IMR-90 (cell line): ENCODE measurements around the gene MAP3K3. TPM values are rescaled to one million over a fixed set of nuclear protein-coding genes. Genes with fewer than 3 reads are reported as not detected.

Source experiments
- ATAC-seq: fragments of 200-7000 bp; cut with Tn5 transposase; 2 replicates; pipeline ENCODE4 v1.9.1; 2020; ENCODE audit warnings: low read depth, mild to moderate bottlenecking, moderate library complexity
- BruUV-seq: library from RNA; stranded (reverse); fragments of 400-500 nt; replicated peaks from 2 replicates; lab custom pipeline; 2021; lab: Mats Ljungman, UMichigan
- CTCF ChIA-PET: fragments of 300-600 bp; formaldehyde crosslinking; extraction: SDS; loops from one replicate; lab custom pipeline; 2021; ENCODE audit warnings: antibody characterized with exemption; lab: Yijun Ruan, JAX
- POLR2A ChIA-PET: fragments of 300-600 bp; sonication (Branson Sonifier 250); formaldehyde crosslinking; loops from one replicate; lab custom pipeline; 2022; ENCODE audit warnings: antibody characterized with exemption; ENCODE audit not compliant: unreplicated experiment; lab: Charles Lee
- DNase-seq: peaks from one replicate; pipeline ENCODE4 v3.0.0; 2013
- H2AFZ ChIP-seq: replicated peaks from 2 replicates; pipeline ENCODE3; 2013; ENCODE audit warnings: low read length, mild to moderate bottlenecking; ENCODE audit not compliant: poor library complexity
- H2AK5ac ChIP-seq: 2 replicates; pipeline ENCODE4 v1.6.1; 2013; ENCODE audit warnings: low read depth, low read length, inconsistent platforms
- H2AK9ac ChIP-seq: replicated peaks from 2 replicates; pipeline ENCODE3; 2013; ENCODE audit warnings: mild to moderate bottlenecking, low read depth, low read length, moderate library complexity; ENCODE audit not compliant: poor library complexity
- H2BK120ac ChIP-seq: 2 replicates; pipeline ENCODE4 v1.6.1; 2013; ENCODE audit warnings: low read depth, low read length, inconsistent platforms
- H2BK15ac ChIP-seq: 3 replicates; pipeline ENCODE4 v1.6.1; 2013; ENCODE audit warnings: low read depth, low read length, inconsistent platforms
- H2BK20ac ChIP-seq: 2 replicates; pipeline ENCODE4 v1.6.1; 2013; ENCODE audit warnings: low read depth, mild to moderate bottlenecking, inconsistent platforms, low read length, moderate library complexity
- H2BK5ac ChIP-seq: 2 replicates; pipeline ENCODE4 v1.6.1; 2013; ENCODE audit warnings: mild to moderate bottlenecking, low read depth, low read length, inconsistent platforms; ENCODE audit not compliant: poor library complexity, severe bottlenecking
- H3K14ac ChIP-seq: replicated peaks from 2 replicates; pipeline ENCODE4 v1.6.1; 2013; ENCODE audit warnings: low read depth, low read length, inconsistent platforms
- H3K18ac ChIP-seq: 2 replicates; pipeline ENCODE4 v1.6.1; 2013; ENCODE audit warnings: low read depth, low read length, control low read depth
- H3K23ac ChIP-seq: 2 replicates; pipeline ENCODE4 v1.6.1; 2013; ENCODE audit warnings: low read depth, low read length, inconsistent platforms
- H3K27ac ChIP-seq: 2 replicates; pipeline ENCODE4 v1.5.1; 2013; ENCODE audit warnings: mild to moderate bottlenecking, control low read depth, low read length; ENCODE audit not compliant: insufficient read depth
- H3K27me3 ChIP-seq: 2 replicates; pipeline ENCODE4 v1.6.1; 2013; ENCODE audit warnings: low read length; ENCODE audit not compliant: control insufficient read depth, insufficient read depth
- H3K36me3 ChIP-seq: 2 replicates; pipeline ENCODE4 v1.6.1; 2013; ENCODE audit warnings: low read length, mixed read lengths; ENCODE audit not compliant: control insufficient read depth, insufficient read depth
- H3K4ac ChIP-seq: 2 replicates; pipeline ENCODE4 v1.6.1; 2013; ENCODE audit warnings: low read depth, low read length, inconsistent platforms
- H3K4me1 ChIP-seq: 2 replicates; pipeline ENCODE4 v1.6.1; 2013; ENCODE audit warnings: low read length, mixed read lengths; ENCODE audit not compliant: control insufficient read depth, insufficient read depth
- H3K4me2 ChIP-seq: 2 replicates; pipeline ENCODE4 v1.6.1; 2013; ENCODE audit warnings: low read depth, mild to moderate bottlenecking, control low read depth, low read length, moderate library complexity
- H3K4me3 ChIP-seq: 2 replicates; pipeline ENCODE4 v1.5.1; 2013; ENCODE audit warnings: low read depth, mild to moderate bottlenecking, control low read depth, low read length, moderate library complexity; ENCODE audit not compliant: insufficient read depth
- H3K56ac ChIP-seq: 2 replicates; pipeline ENCODE4 v1.6.1; 2013; ENCODE audit warnings: low read length, inconsistent platforms; ENCODE audit not compliant: insufficient read depth; ENCODE audit errors: extremely low read depth
- H3K79me1 ChIP-seq, 2 experiments: 2 replicates each; pipeline ENCODE4 v1.6.1; 2013; ENCODE audit warnings: low read length in 2 of 2, inconsistent platforms in 1 of 2, low read depth in 1 of 2
- H3K9ac ChIP-seq: 2 replicates; pipeline ENCODE4 v1.6.1; 2013; ENCODE audit warnings: low read depth, low read length, control low read depth
- H3K9me1 ChIP-seq: 2 replicates; pipeline ENCODE4 v1.6.1; 2013; ENCODE audit warnings: low read length, inconsistent platforms; ENCODE audit not compliant: insufficient read depth
- H3K9me3 ChIP-seq: 2 replicates; pipeline ENCODE4 v1.6.1; 2013; ENCODE audit warnings: low read length; ENCODE audit not compliant: control insufficient read depth, insufficient read depth
- H4K20me1 ChIP-seq: 2 replicates; pipeline ENCODE4 v1.6.1; 2013; ENCODE audit warnings: low read length, inconsistent platforms; ENCODE audit not compliant: insufficient read depth
- H4K5ac ChIP-seq: 2 replicates; pipeline ENCODE4 v1.6.1; 2013; ENCODE audit warnings: mild to moderate bottlenecking, low read depth, low read length, control low read depth
- H4K8ac ChIP-seq, 2 experiments: 2 replicates each; pipeline ENCODE4 v1.6.1; 2013; ENCODE audit warnings: low read depth in 2 of 2, low read length in 2 of 2, control low read depth in 1 of 2, inconsistent platforms in 1 of 2
- H4K91ac ChIP-seq: 2 replicates; pipeline ENCODE4 v1.6.1; 2013; ENCODE audit warnings: low read depth, low read length, inconsistent platforms; ENCODE audit not compliant: insufficient read depth
- CEBPB ChIP-seq: IDR thresholded peaks from 2 replicates; pipeline ENCODE4 v1.6.1; 2012; ENCODE audit warnings: low read depth, low read length, improper control_type of control experiment
- CHD1 ChIP-seq: IDR thresholded peaks from 2 replicates; pipeline ENCODE4 v1.6.1; 2012; ENCODE audit warnings: low read depth, low read length, improper control_type of control experiment
- CTCF ChIP-seq: conservative IDR thresholded peaks from 2 replicates; pipeline ENCODE4 v1.5.1; 2012; ENCODE audit warnings: mild to moderate bottlenecking, low read depth, low read length, improper control_type of control experiment
- MAFK ChIP-seq: IDR thresholded peaks from 2 replicates; pipeline ENCODE4 v1.6.1; 2012; ENCODE audit warnings: low read depth, low read length, improper control_type of control experiment
- MXI1 ChIP-seq: IDR thresholded peaks from 2 replicates; pipeline ENCODE4 v1.6.1; 2012; ENCODE audit warnings: low read depth, mild to moderate bottlenecking, low read length, moderate library complexity, borderline replicate concordance
- NFE2L2 ChIP-seq: fragments of 150-350 bp; IDR thresholded peaks from 2 replicates; pipeline ENCODE4 v1.6.1; 2016; ENCODE audit warnings: low read depth, mild to moderate bottlenecking, low read length
- POLR2A ChIP-seq: IDR thresholded peaks from 2 replicates; pipeline ENCODE4 v1.6.1; 2012; ENCODE audit warnings: mild to moderate bottlenecking, low read depth, low read length
- RFX5 ChIP-seq: IDR thresholded peaks from 2 replicates; pipeline ENCODE4 v1.8.0; 2012; ENCODE audit warnings: low read depth, mild to moderate bottlenecking, low read length, moderate library complexity
- SMC3 ChIP-seq: fragments of 150-350 bp; IDR thresholded peaks from 2 replicates; pipeline ENCODE4 v1.6.1; 2016; ENCODE audit warnings: low read depth, mild to moderate bottlenecking, antibody characterized with exemption, low read length, moderate library complexity
- WGBS, 2 experiments: methylation state at CpG; one replicate each; pipeline versions ENCODE4 v1.1.5 to v1.1.7; 2013; ENCODE audit warnings: missing lambda C conversion rate in 2 of 2; ENCODE audit not compliant: insufficient read length in 1 of 2; ENCODE audit errors: extremely low coverage in 2 of 2; 5-methylcytosine and 5-hydroxymethylcytosine counted together
- dilution Hi-C: fragments of 300-500 bp; cut with HindIII; formaldehyde crosslinking; loops from one replicate; pipeline ENCODE4 v1.14.3; 2018; ENCODE audit warnings: low sequenced_read_pairs; ENCODE audit not compliant: unreplicated experiment
- in situ Hi-C: fragments of 300-500 bp; cut with MboI; formaldehyde crosslinking; loops from 3 replicates; pipeline ENCODE4 v1.14.3; 2019; ENCODE audit warnings: low sequenced_read_pairs, inconsistent platforms, mixed read lengths
- intact Hi-C: fragments of 100-400 bp; cut with micrococcal nuclease; formaldehyde crosslinking; loops from 2 replicates; pipeline ENCODE4 v1.10.0; 2022
- polyA plus RNA-seq, 3 experiments: library from polyadenylated mRNA; depleted of rRNA; stranded (reverse); fragments of >200 nt; gene quantifications; 2 replicates each; pipeline ENCODE4 v1.2.3, GENCODE V29; 2012; ENCODE audit warnings: low replicate concordance in 1 of 3
- total RNA-seq: library from RNA; depleted of rRNA; stranded (reverse); fragments of >200 nt; gene quantifications from 2 replicates; pipeline ENCODE4 v1.2.3, GENCODE V29; 2012

Gene MAP3K3
- total and polyA plus RNA-seq, 2 of the 4 experiments (the other 2 are of a cell fraction): 19.1 to 25.6 TPM

- CTCF ChIA-PET: no interaction called here
- no peak overlapping the region for H3K23ac ChIP-seq
- no peak overlapping the region for H4K5ac ChIP-seq
- H3K4me2 ChIP-seq: no peak overlapping the region
- no peak overlapping the region for H3K4me3 ChIP-seq
- dilution Hi-C loops: no loop called here
- H2AK5ac ChIP-seq: no peak overlapping the region
- peaks cover 32% of the 10 kb centered on the region for H3K36me3 ChIP-seq
- no peak overlapping the region for H4K8ac ChIP-seq
- H2BK15ac ChIP-seq: no peak overlapping the region
- DNase-seq (no peak), ATAC-seq (no peak)
- no peak overlapping the region for H2BK20ac ChIP-seq
- no peak overlapping the region for H3K9ac ChIP-seq
- no peak overlapping the region for H3K4ac ChIP-seq
- WGBS, 2 experiments: 89% methylated on average over 9 of the region's 16 CpGs; no CpG with 5 or more reads in 1 of the 2 experiments
- H2AK9ac ChIP-seq: no peak overlapping the region
- H2BK5ac ChIP-seq: no peak overlapping the region
- POLR2A ChIA-PET: no interaction called here
- intact Hi-C loops: no loop called here
- H3K9me3 ChIP-seq: no peaks in the 10 kb centered on the region
- H4K20me1 ChIP-seq: no peaks in the 10 kb centered on the region
- H3K4me1 ChIP-seq: no peaks in the 10 kb centered on the region
- no peak overlapping the region for H3K14ac ChIP-seq
- H3K27me3 ChIP-seq: no peaks in the 10 kb centered on the region
- H2AFZ ChIP-seq: no peak overlapping the region
- no peak overlapping the region for H4K91ac ChIP-seq
- H3K9me1 ChIP-seq: no peaks in the 10 kb centered on the region
- in situ Hi-C loops: no loop called here
- no TSS peak for BruUV-seq
- no peak overlapping the region for H3K18ac ChIP-seq
- H3K27ac ChIP-seq: no peak overlapping the region
- H2BK120ac ChIP-seq: no peak overlapping the region
- H3K79me1 ChIP-seq: peaks cover 0 to 20% of the 10 kb centered on the region in 2 experiments; a peak in 2 of 4 replicates
- TF ChIP-seq NFE2L2 (no peak), CEBPB (no peak), RFX5 (no peak), POLR2A (no peak), MXI1 (no peak), SMC3 (no peak), CTCF (no peak), CHD1 (no peak), MAFK (no peak)
- no peak overlapping the region for H3K56ac ChIP-seq
Observed at GRCh38 chr17:63703556-63704258, 81.5 kb downstream of the MAP3K3 start.
